ENCODE measurements around the gene ANGPTL7.
"Not testable (repeated sequence)": the region's sequence is repeated elsewhere in the genome, so short reads cannot be mapped to it uniquely, and the experiment has no call there.

ANGPTL7 gene

DNA sequence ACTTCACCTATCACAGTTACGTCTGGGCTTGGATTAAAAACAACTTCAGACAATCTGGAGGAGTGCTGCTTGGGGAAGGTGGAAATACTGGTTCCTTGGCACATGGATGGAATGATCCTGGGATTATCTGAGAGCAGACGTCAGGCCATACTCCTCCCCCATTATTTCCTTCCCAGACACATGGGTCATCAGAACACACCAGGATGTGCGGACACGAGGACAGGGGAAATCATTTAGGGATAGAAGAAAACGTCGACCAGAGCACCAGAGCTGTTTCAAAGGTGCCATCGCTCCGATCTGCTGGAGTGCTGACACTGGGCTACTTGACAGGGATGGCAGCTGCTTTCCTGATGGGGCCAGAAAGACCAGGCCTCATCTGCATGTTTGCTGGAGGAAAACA lies 31.8 kb upstream of the ANGPTL7 start:
- no peaks in the 10 kb centered on the region for H3K9me3 Mint-ChIP-seq
- no peak overlapping the region for H3K27ac Mint-ChIP-seq
- H3K36me3 Mint-ChIP-seq (ENCODE audit: low read depth), result peaks cover 26% of the 10 kb centered on the region
- DNase-seq, result no peak
- peaks cover 14% of the 10 kb centered on the region for H3K4me1 Mint-ChIP-seq
- H3K4me3 Mint-ChIP-seq, result no peak overlapping the region
- ATAC-seq, result no peak
- no peaks in the 10 kb centered on the region for H3K27me3 Mint-ChIP-seq

DNA sequence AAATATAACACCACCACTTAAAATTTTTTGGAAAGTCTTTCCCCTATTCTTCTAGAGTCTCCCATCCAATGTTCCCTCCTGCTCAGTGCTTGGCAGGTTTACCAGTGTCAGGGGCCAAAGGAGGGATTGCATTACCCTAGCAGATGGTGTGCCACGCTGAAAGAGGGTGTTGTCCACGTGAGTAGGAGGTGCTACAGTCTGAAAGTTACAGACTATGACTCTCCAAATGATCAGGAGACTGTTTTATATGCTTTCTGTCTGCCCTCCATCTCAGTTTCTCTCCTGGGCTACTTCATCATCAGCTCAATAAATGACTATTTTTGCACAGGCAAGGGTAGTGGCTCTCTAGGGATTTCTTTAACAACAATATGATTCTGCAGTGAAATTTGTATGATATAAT lies 31.3 kb upstream of the ANGPTL7 start:
- Mint-ChIP-seq H3K4me3 (no peak overlapping the region), H3K9me3 (no peaks in the 10 kb centered on the region), H3K36me3 (ENCODE audit: low read depth) (peaks cover 23% of the 10 kb centered on the region), H3K27me3 (no peaks in the 10 kb centered on the region), H3K27ac (no peak overlapping the region), H3K4me1 (peaks cover 14% of the 10 kb centered on the region)
- peak; percentile 43 for ATAC-seq
- DNase-seq, result no peak

DNA sequence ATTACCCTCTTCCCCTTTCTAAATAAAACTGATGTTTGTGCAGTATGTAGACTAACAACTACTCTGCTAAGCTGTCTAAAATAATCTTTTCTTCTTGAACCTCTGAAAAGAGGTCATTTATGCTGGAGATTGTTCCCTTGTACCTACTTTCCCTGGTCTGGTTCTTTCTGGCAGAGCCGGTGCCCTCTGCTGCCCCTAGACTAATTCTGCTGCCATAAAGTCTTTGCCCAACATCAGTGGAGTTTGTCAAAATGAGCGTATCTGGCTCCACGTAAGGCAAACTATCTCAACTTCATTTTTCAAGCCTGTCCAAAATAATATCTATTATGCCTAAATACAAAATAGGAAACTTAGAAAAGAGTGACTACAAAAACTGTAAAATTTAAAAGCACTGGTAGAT lies 30.9 kb upstream of the ANGPTL7 start:
- Mint-ChIP-seq H3K4me1 (peaks cover 14% of the 10 kb centered on the region), H3K4me3 (no peak overlapping the region), H3K36me3 (ENCODE audit: low read depth) (peaks cover 23% of the 10 kb centered on the region), H3K27ac (no peak overlapping the region), H3K27me3 (no peaks in the 10 kb centered on the region), H3K9me3 (no peaks in the 10 kb centered on the region)
- DNase-seq (no peak), ATAC-seq (no peak)

DNA sequence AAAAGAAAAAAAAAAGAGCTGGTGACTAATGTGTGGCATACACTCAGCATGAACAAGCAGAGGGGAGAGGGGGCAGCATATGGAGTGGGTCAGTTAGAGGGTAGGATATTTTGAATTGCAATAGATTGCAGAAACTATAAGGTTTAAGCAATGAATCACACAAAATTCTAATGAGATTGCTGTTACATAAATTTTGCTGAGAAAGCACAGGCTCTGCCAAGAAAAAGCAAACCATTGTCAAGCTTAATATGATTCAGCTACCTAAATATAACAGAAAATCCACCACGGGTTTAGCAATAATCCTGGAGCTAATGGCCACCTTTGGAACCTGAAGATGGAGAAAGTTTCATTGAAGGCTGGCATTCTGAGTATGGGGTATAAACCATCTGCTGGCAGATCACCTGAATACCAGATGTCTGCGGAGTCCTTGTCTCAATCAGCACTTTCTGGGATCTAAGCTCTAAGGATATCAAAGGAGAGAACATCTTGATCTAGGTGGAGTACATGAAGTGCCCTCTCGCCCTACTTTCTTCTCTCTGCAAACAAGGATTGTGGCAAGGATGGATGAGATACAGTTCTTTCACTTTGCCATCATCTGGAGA lies 30.3 kb upstream of the ANGPTL7 start:
- H3K9me3 Mint-ChIP-seq, result no peaks in the 10 kb centered on the region
- no peak overlapping the region for H3K27ac Mint-ChIP-seq
- no peak for ATAC-seq
- no peaks in the 10 kb centered on the region for H3K27me3 Mint-ChIP-seq
- no peak for DNase-seq
- H3K36me3 Mint-ChIP-seq (ENCODE audit: low read depth), result peaks cover 25% of the 10 kb centered on the region
- peaks cover 14% of the 10 kb centered on the region for H3K4me1 Mint-ChIP-seq
- no peak overlapping the region for H3K4me3 Mint-ChIP-seq

DNA sequence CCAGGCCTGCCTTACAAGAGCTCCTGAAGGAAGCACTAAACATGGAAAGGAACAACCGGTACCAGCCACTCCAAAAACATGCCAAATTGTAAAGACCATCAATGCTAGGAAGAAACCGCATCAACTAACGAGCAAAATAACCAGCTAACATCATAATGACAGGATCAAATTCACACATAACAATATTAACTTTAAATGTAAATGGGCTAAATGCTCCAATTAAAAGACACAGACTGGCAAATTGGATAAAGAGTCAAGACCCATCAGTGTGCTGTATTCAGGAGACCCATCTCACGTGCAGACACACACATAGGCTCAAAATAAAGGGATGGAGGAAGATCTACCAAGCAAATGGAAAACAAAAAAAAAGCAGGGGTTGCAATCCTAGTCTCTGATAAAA lies 26.4 kb upstream of the ANGPTL7 start:
- ATAC-seq, H3K4me1 Mint-ChIP-seq, H3K4me3 Mint-ChIP-seq, H3K27me3 Mint-ChIP-seq, H3K9me3 Mint-ChIP-seq, DNase-seq, H3K27ac Mint-ChIP-seq: not testable (repeated sequence)
- peaks cover 29% of the 10 kb centered on the region for H3K36me3 Mint-ChIP-seq (ENCODE audit: low read depth)

GRCh38 chr1:11166744-11167143 lies 22.4 kb upstream of the ANGPTL7 start:
- H3K27ac Mint-ChIP-seq, H3K4me3 Mint-ChIP-seq, H3K9me3 Mint-ChIP-seq, ATAC-seq, H3K27me3 Mint-ChIP-seq, H3K4me1 Mint-ChIP-seq, DNase-seq: not testable (repeated sequence)
- H3K36me3 Mint-ChIP-seq (ENCODE audit: low read depth), result peaks cover 33% of the 10 kb centered on the region

DNA sequence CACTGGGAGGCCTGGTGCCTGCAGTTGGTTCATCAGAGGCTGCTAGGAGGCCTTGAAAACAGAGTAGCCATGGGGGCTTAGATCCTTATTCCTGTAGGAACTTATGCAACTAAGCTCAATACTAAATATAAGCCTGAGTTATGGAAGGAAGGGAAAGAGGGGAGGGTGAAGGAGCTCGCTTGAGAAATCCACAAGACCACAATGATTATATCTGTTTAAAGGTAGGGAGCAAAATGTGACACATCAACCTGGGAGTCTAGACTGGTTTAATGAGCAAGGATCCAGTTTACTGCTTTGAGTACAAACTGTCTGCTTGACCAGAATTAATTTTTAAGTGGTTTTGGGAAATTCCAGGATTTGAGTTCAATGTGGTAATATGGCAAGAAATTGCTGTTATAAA lies 20.4 kb upstream of the ANGPTL7 start:
- H3K4me1 Mint-ChIP-seq, result no peaks in the 10 kb centered on the region
- no peaks in the 10 kb centered on the region for H3K27me3 Mint-ChIP-seq
- no peak overlapping the region for H3K27ac Mint-ChIP-seq
- no peak overlapping the region for H3K4me3 Mint-ChIP-seq
- no peaks in the 10 kb centered on the region for H3K9me3 Mint-ChIP-seq
- ATAC-seq, result no peak
- DNase-seq, result no peak
- peaks cover 20% of the 10 kb centered on the region for H3K36me3 Mint-ChIP-seq (ENCODE audit: low read depth)

DNA sequence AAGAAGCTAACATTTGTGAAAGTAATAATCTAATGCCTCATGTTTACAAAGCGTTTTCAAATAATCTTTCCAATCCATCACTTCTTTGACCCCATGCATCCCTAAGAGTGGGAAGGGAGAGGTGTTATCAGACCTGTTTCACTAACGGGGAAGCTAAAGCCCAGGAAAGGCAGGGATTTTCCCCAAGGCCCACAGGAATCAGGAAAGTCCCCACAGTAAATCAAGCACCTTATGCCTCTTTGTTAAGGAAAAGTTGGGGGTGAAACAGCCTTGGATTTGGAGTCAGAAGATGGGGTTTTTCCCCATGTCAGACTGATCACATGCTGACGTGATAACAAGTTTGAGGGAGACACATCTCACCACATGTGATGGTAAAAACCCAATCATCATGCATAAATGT lies 20.0 kb upstream of the ANGPTL7 start:
- no peak for DNase-seq
- no peak for ATAC-seq
- Mint-ChIP-seq H3K9me3 (no peaks in the 10 kb centered on the region), H3K4me3 (no peak overlapping the region), H3K4me1 (no peaks in the 10 kb centered on the region), H3K27me3 (no peaks in the 10 kb centered on the region), H3K27ac (no peak overlapping the region), H3K36me3 (ENCODE audit: low read depth) (peaks cover 19% of the 10 kb centered on the region)

- DNase-seq (no peak), ATAC-seq (no peak)
- H3K9me3 Mint-ChIP-seq, result no peaks in the 10 kb centered on the region
- no peaks in the 10 kb centered on the region for H3K27me3 Mint-ChIP-seq
- H3K4me1 Mint-ChIP-seq, result no peaks in the 10 kb centered on the region
- H3K36me3 Mint-ChIP-seq (ENCODE audit: low read depth), result peaks cover 19% of the 10 kb centered on the region
- H3K4me3 Mint-ChIP-seq, result no peak overlapping the region
- no peak overlapping the region for H3K27ac Mint-ChIP-seq
Observed at GRCh38 chr1:11170102-11170501, 19.1 kb upstream of the ANGPTL7 start.

- H3K27me3 Mint-ChIP-seq, result no peaks in the 10 kb centered on the region
- no peaks in the 10 kb centered on the region for H3K9me3 Mint-ChIP-seq
- no peaks in the 10 kb centered on the region for H3K4me1 Mint-ChIP-seq
- H3K36me3 Mint-ChIP-seq (ENCODE audit: low read depth), result peaks cover 7% of the 10 kb centered on the region
- DNase-seq (no peak), ATAC-seq (no peak)
- no peak overlapping the region for H3K4me3 Mint-ChIP-seq
- no peak overlapping the region for H3K27ac Mint-ChIP-seq
Observed at GRCh38 chr1:11174261-11174942, 14.8 kb upstream of the ANGPTL7 start.

GRCh38 chr1:11175461-11175860 lies 13.7 kb upstream of the ANGPTL7 start:
- Mint-ChIP-seq H3K4me3 (no peak overlapping the region), H3K9me3 (no peaks in the 10 kb centered on the region), H3K36me3 (ENCODE audit: low read depth) (peaks cover 17% of the 10 kb centered on the region), H3K27me3 (no peaks in the 10 kb centered on the region), H3K4me1 (no peaks in the 10 kb centered on the region), H3K27ac (no peak overlapping the region)
- no peak for ATAC-seq
- no peak for DNase-seq

- H3K4me1 Mint-ChIP-seq, result no peaks in the 10 kb centered on the region
- ATAC-seq (no peak), DNase-seq (no peak)
- H3K4me3 Mint-ChIP-seq, result no peak overlapping the region
- H3K9me3 Mint-ChIP-seq, result no peaks in the 10 kb centered on the region
- H3K36me3 Mint-ChIP-seq (ENCODE audit: low read depth), result peaks cover 18% of the 10 kb centered on the region
- H3K27ac Mint-ChIP-seq, result no peak overlapping the region
- H3K27me3 Mint-ChIP-seq, result no peaks in the 10 kb centered on the region
Observed at GRCh38 chr1:11176081-11176706, 13.0 kb upstream of the ANGPTL7 start.

DNA sequence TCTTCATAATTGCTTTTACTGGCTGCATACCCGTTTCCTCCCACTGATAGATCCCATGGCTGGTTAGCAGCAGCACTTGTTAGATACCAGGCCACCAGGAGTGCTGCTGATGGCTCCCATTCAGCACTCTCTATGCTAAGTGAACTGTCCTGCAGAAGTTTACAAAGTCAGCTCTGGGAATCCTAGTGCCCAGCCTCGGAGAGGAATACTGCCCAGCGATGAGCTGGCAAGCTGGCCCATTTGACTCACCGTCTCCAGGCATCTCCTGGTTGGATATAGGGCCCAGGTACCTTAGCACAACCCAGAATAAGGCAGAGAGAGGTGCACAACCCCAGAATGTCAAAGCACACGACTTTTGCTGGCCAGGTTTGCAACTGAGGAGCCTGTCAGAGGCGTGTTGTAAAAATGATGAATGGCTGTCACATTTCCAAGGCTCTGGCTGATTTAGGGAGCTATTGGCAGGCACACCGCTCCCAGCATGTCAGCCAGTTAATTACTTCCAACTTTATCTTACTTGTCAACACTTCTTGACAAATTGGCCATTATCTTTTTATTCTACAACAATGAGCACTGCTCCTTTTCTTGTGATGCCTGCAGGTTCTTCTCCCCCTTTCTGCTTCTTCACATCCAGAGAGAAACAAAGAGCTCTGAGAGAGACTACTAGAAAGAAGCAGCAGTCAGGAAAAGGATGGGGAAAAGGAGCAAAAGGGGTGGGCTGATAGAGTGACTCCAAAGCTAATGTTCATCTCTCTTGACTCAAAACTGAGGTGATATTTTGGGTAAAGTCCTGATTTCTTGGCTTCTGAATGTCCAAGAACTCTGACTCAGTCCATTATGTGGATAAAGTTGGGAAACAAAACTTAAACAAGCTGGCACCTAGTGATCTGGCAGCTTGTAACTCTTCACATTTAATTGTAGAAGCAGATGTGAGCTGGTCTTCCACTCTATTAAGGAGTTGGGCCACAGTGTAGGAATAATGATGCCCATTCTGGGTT lies 10.8 kb upstream of the ANGPTL7 start:
- H3K4me3 Mint-ChIP-seq, result no peak overlapping the region
- no peaks in the 10 kb centered on the region for H3K4me1 Mint-ChIP-seq
- H3K27ac Mint-ChIP-seq, result no peak overlapping the region
- no peak for DNase-seq
- no peak for ATAC-seq
- H3K27me3 Mint-ChIP-seq, result no peaks in the 10 kb centered on the region
- H3K9me3 Mint-ChIP-seq, result no peaks in the 10 kb centered on the region
- H3K36me3 Mint-ChIP-seq (ENCODE audit: low read depth), result peaks cover 19% of the 10 kb centered on the region

DNA sequence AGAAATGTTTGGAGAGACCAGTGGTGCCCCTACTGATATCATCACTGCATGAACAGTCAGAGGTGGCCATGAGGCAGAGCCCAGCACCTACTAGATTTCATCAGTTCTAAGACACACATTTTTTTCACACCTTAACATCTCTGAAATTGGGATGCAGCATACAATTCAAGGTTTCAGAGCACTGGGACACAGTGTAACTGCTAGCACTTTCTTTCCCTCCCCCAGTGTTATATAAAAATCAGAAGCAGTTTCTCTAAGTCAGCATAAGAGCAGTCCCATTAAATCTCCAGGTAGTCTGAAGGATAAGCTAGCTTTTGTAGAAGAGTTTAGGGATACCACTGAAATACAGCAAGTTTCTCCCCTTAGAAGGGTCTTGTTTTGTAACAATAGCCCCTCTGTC lies 10.0 kb upstream of the ANGPTL7 start:
- H3K36me3 Mint-ChIP-seq (ENCODE audit: low read depth), result peaks cover 19% of the 10 kb centered on the region
- H3K4me1 Mint-ChIP-seq, result no peaks in the 10 kb centered on the region
- no peaks in the 10 kb centered on the region for H3K9me3 Mint-ChIP-seq
- DNase-seq (no peak), ATAC-seq (no peak)
- H3K4me3 Mint-ChIP-seq, result no peak overlapping the region
- no peaks in the 10 kb centered on the region for H3K27me3 Mint-ChIP-seq
- H3K27ac Mint-ChIP-seq, result no peak overlapping the region
